Heart left ventricle (tissue), 16 donors: ENCODE results near the gene LIMK2. TPM values are rescaled to one million over a fixed set of nuclear protein-coding genes. Genes with fewer than 3 reads are reported as not detected.
"Not testable (repeated sequence)": the region's sequence is repeated elsewhere in the genome, so short reads cannot be mapped to it uniquely, and the experiment has no call there.

Experiments
- ATAC-seq, 4 donors: fragments of 200-7000 bp; cut with Tn5 transposase; one replicate each; pipeline ENCODE4 v1.9.1; 2020 to 2022; ENCODE audit warnings: moderate library complexity in 4 of 4, mild to moderate bottlenecking in 3 of 4, moderate number of reproducible peaks in 1 of 4
- DNase-seq, 5 donors: peaks; one replicate each; pipeline ENCODE4 v3.0.0-alpha.2; 2020
- H3K27ac ChIP-seq, 12 donors: fragments of 200-600 bp; sonication (generic) in 4 of 12; one replicate each; pipeline versions ENCODE4 v1.5.0 to v1.8.0; 2016 to 2022; ENCODE audit warnings: mild to moderate bottlenecking in 2 of 12
- H3K27me3 ChIP-seq, 9 donors: fragments of 200-600 bp; sonication (generic) in 2 of 9; one replicate each; pipeline versions ENCODE4 v1.5.1 to v1.8.0; 2016 to 2022; ENCODE audit warnings: mild to moderate bottlenecking in 3 of 9
- H3K36me3 ChIP-seq, 9 donors: fragments of 200-600 bp; sonication (generic) in 2 of 9; one replicate each; pipeline versions ENCODE4 v1.5.0 to v1.8.0; 2018 to 2022; ENCODE audit warnings: mild to moderate bottlenecking in 2 of 9
- H3K4me1 ChIP-seq, 12 donors: fragments of 200-600 bp; sonication (generic) in 4 of 12; one replicate each; pipeline versions ENCODE4 v1.5.0 to v1.8.0; 2016 to 2022; ENCODE audit warnings: mild to moderate bottlenecking in 3 of 12
- H3K4me3 ChIP-seq, 12 donors: fragments of 200-600 bp; sonication (generic) in 4 of 12; one replicate each; pipeline versions ENCODE4 v1.5.0 to v1.8.0; 2017 to 2022; ENCODE audit warnings: mild to moderate bottlenecking in 9 of 12, moderate library complexity in 4 of 12
- H3K9me3 ChIP-seq, 12 donors: fragments of 200-600 bp; sonication (generic) in 4 of 12; one replicate each; pipeline versions ENCODE4 v1.5.0 to v1.8.0; 2016 to 2022; ENCODE audit warnings: mild to moderate bottlenecking in 1 of 12
- CTCF ChIP-seq, 12 donors: fragments of 200-600 bp; sonication (generic) in 4 of 12; IDR thresholded peaks; one replicate each; pipeline versions ENCODE4 v1.5.0 to v1.8.0; 2018 to 2022; ENCODE audit warnings: antibody characterized with exemption in 12 of 12, mild to moderate bottlenecking in 5 of 12
- POLR2A ChIP-seq, 2 donors: fragments of 450-650 bp; IDR thresholded peaks; one replicate each; pipeline ENCODE4 v1.6.1; 2017; ENCODE audit warnings: antibody characterized with exemption in 2 of 2, mild to moderate bottlenecking in 2 of 2, moderate library complexity in 2 of 2
- WGBS, 4 donors: extraction: QIAGEN DNeasy Blood & Tissue Kit in 2 of 4; methylation state at CpG; one replicate each; pipeline versions ENCODE4 v1.1.5 to v1.1.7; 2013 to 2018; 5-methylcytosine and 5-hydroxymethylcytosine counted together
- intact Hi-C, 10 donors: fragments of 100-400 bp; cut with DNase I; formaldehyde crosslinking; loops; one replicate each; pipeline versions ENCODE4 v1.11.1 to v1.14.2; 2022
- long read RNA-seq, 3 donors: library from polyadenylated mRNA; unstranded; transcript quantifications; one replicate each; pipeline ENCODE4 v2.0.0, GENCODE V29; 2020 to 2021
- polyA plus RNA-seq, 2 donors: library from polyadenylated mRNA; stranded (reverse); fragments of 200-250 nt; gene quantifications; one replicate each; pipeline ENCODE4 v1.2.3, GENCODE V29; 2013
- total RNA-seq, 9 donors: library from RNA; depleted of rRNA in 2 of 9; stranded (reverse); fragments of >200 nt in 2 of 9; fragmentation: NEBNext Ultra II Directional in 3 of 9; extraction: Animal tissue kit (Norgen Biotek cat#: 25700) in 3 of 9; gene quantifications; one replicate each; pipeline versions ENCODE4 v1.1.0 to v1.2.4, GENCODE V29; 2016 to 2023
- donor health status: ischemic (EF 13 %, LVEDD 7.1; RV severe dilation, severe dysfunction).
- donor health status: healthy with polysubstance abuse.
- donor health status: DM: no; HTN: yes; CAD: no.
- donor health status: DM: no; HTN: no; CAD: no.
- donor health status: ischemic (EF 25% LVEDD 6.9; RV normal size, moderate dysfunction).
- donor health status: ischemic (EF 25% LVEDD 5.7; RV mildly dilated, moderate dysfunction).
- donor health status: healthy.
- donor health status: DM: yes; HTN: yes; CAD: no.
- donor health status: ischemic (EF 35%, LVEDD 5.7; RV mildly dilated, moderate dysfunction).
- donor health status: nonischemic (EF 11% LVEDD 7.7; RV severe dilation, severe dysfunction).
- donor health status: DM: yes; HTN: yes; CAD: no.
- donor health status: PGD.
- donor health status: ischemic (EF 29% LVEDD 5.4; RV normal size, mild dysfunction).
- donor health status: nonischemic (EF 23%, LVEDD 6.1; RV moderate dilation, normal function).

Gene LIMK2
- total RNA-seq (10 to 100 TPM in 4 of 9 donors, 1 to 10 TPM in 5; 7.1 to 33.3 (median 9.4) TPM), polyA plus RNA-seq (10 to 100 TPM in 1 of 2 donors, 1 to 10 TPM in 1; 7.0 to 10.9 TPM)
- long read RNA-seq, donor 1, partial matches to known transcripts = 7 of 11 reads
- long read RNA-seq, donor 1, other reads (novel, unspliced or antisense) = 1 of 11 reads
- long read RNA-seq, donor 2, transcript LIMK2-201 (16 exons, 3,670 nt) = major isoform, 12 of 28 reads
- long read RNA-seq, donor 2, partial matches to known transcripts = 2 of 28 reads
- long read RNA-seq, donor 2, other reads (novel, unspliced or antisense) = 11 of 28 reads
- long read RNA-seq, donor 3, partial matches to known transcripts = 3 of 6 reads
- long read RNA-seq, donor 3, other reads (novel, unspliced or antisense) = 2 of 6 reads

DNA sequence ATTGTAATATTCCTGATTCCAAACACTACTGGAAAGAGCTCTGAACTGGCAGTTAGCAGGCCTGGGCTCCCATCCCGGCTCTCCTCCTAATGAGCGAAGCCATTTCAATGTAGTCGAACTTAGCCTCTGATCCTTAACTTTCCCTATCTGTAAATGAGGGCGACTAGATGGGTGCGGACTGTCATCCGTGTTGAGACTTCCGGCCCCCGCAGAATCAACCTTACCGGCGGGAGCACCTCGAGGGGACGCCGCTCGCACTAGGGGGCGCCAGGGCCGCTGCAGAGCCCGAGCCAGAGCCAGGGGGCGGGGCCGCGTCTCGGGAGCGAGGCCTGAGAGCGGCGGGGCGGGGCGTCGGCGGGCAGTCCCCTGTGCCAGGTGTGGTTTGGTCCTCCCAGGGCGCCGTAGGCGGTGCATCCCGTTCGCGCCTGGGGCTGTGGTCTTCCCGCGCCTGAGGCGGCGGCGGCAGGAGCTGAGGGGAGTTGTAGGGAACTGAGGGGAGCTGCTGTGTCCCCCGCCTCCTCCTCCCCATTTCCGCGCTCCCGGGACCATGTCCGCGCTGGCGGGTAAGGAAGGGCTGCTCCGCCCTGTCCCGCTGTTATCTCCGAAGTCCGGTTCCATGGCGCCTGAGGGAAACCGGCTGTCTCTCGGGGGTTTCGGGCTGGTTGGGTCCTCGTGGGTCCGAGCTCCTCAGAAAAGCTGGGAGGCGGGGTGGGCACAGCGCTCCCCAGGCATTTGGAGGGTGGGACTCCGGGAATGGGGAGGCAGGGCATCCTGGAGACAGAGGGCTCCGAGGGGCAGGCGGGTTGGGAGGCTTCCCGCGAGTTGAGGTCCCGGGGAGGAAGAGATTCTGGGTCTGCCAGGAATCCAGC is at the start of gene LIMK2:
LIMK2 (plus strand) TSS at position 437 of the 869 bp plus-strand sequence; CDS start at position 548, 111 bp downstream.
- H3K36me3 ChIP-seq = peaks cover 0 to 15% (median 0%) of the 10 kb centered on the region in 9 donors
- ATAC-seq (peak; percentile 89 to 95 (median 94)), DNase-seq (peak; percentile 96 to 98 (median 97))
- no peaks in the 10 kb centered on the region for H3K27me3 ChIP-seq
- TF ChIP-seq POLR2A (IDR thresholded peaks at IDR 0.05) (peak in 1 of 2 donors; percentile 58), CTCF (IDR thresholded peaks at IDR 0.05) (peak; percentile 74 to 99 (median 91))
- WGBS, 4 donors = 1 to 2% (median 1%) methylated on average over 37 to 64 of the region's 64 CpGs
- peak within 1 kb of the TSS; percentile 29 to 92 (median 86) for H3K27ac ChIP-seq
- H3K9me3 ChIP-seq = no peaks in the 10 kb centered on the region
- peak within 1 kb of the TSS; percentile 61 to 97 (median 84) for H3K4me3 ChIP-seq
- intact Hi-C loops = loop anchor here in 7 of 10 donors (1.0 to 10.0 kb wide), 7 partner anchors 19 to 80 kb away; partner anchors contain the start of genes PIK3IP1 (in 2 of the 7) and RNF185 (in 2 of the 7)
- H3K4me1 ChIP-seq = peaks cover 0 to 66% (median 47%) of the 10 kb centered on the region in 12 donors

DNA sequence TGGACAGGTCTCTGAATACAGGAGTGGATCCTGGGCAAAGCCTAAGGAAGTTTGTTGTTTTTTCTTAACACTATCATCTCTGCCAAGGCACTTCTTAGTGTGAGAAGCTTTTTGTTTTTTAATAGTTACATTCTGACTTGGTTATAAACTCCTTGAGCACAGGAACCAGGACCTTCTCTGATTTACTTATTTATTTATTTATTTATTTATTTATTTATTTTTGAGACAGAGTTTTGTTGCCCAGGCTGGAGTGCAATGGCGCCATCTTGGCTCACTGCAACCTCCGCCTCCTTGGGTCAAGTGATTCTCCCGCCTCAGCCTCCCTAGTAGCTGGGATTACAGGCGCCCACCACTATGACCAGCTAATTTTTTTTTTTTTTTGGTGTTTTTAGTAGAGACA is 41.1 kb upstream of the LIMK2 start:
- H3K27me3 ChIP-seq = no peaks in the 10 kb centered on the region
- H3K4me1 ChIP-seq = peaks cover 3 to 61% (median 38%) of the 10 kb centered on the region in 12 donors
- H3K27ac ChIP-seq = no peak overlapping the region
- WGBS, 4 donors = 96 to 98% (median 97%) methylated on average over 4 of the region's 4 CpGs
- no peaks in the 10 kb centered on the region for H3K9me3 ChIP-seq
- intact Hi-C loops = no loop called here
- DNase-seq (no peak), ATAC-seq (no peak)
- no peak overlapping the region for H3K4me3 ChIP-seq
- peaks cover 0 to 23% (median 9%) of the 10 kb centered on the region in 9 donors for H3K36me3 ChIP-seq
- TF ChIP-seq CTCF (IDR thresholded peaks at IDR 0.05) (no peak), POLR2A (IDR thresholded peaks at IDR 0.05) (no peak)

- ATAC-seq, H3K27me3 ChIP-seq, H3K9me3 ChIP-seq, intact Hi-C loops, H3K4me3 ChIP-seq, DNase-seq: not testable (repeated sequence)
- 93 to 96% (median 94%) methylated on average over 9 of the region's 9 CpGs for WGBS, 4 donors
- Histone ChIP-seq H3K36me3 (peaks cover 0 to 24% (median 3%) of the 10 kb centered on the region in 9 donors), H3K27ac (peak overlapping the region in 1 of 12 donors; percentile 2), H3K4me1 (peaks cover 3 to 58% (median 38%) of the 10 kb centered on the region in 12 donors)
These were observed 40.4 kb upstream of the LIMK2 start for GRCh38 chr22:31171734-31172133.

GRCh38 chr22:31173386-31174145 is 38.5 kb upstream of the LIMK2 start:
- Histone ChIP-seq H3K4me3 (no peak overlapping the region), H3K4me1 (peaks cover under 1 to 53% (median 31%) of the 10 kb centered on the region in 12 donors), H3K9me3 (no peaks in the 10 kb centered on the region), H3K27me3 (no peaks in the 10 kb centered on the region), H3K27ac (peak overlapping the region in 1 of 12 donors; percentile 56), H3K36me3 (peaks cover 0 to 26% (median 11%) of the 10 kb centered on the region in 9 donors)
- intact Hi-C loops = no loop called here
- peak in 1 of 4 donors; percentile 44 for ATAC-seq
- no peak for TF ChIP-seq CTCF (IDR thresholded peaks at IDR 0.05)
- TF ChIP-seq POLR2A (IDR thresholded peaks at IDR 0.05) = no peak
- DNase-seq = no peak
- WGBS, 4 donors = 70 to 74% (median 73%) methylated on average over 5 of the region's 5 CpGs
